A549 (cell line): ENCODE data around the gene SCNN1A.

Experiments used
- CHD2 ChIP-seq: fragments of 150-350 bp; IDR thresholded peaks from 2 replicates; pipeline ENCODE4 v1.6.1; 2014; ENCODE audit warnings: low read length; ENCODE audit not compliant: partially characterized antibody
- EP300 ChIP-seq, 2 experiments: fragments of >200 bp; sonication (Bioruptor Twin); formaldehyde crosslinking; IDR thresholded peaks; 2 replicates in 1 of 2; 3 replicates in 1 of 2; pipeline ENCODE4 v1.6.1; 2016 to 2017
- TP53 ChIP-seq: fragments of 250-450 bp; sonication (Bioruptor Pico); IDR thresholded peaks from 2 replicates; pipeline ENCODE4 v1.5.0; 2021; ENCODE audit warnings: mild to moderate bottlenecking, moderate library complexity
- TF ChIP-seq, protein P1 (sequence below): fragments of >200 bp; sonication (Bioruptor Twin); formaldehyde crosslinking; IDR thresholded peaks from 3 replicates; pipeline ENCODE4 v1.5.1; 2016

DNA sequence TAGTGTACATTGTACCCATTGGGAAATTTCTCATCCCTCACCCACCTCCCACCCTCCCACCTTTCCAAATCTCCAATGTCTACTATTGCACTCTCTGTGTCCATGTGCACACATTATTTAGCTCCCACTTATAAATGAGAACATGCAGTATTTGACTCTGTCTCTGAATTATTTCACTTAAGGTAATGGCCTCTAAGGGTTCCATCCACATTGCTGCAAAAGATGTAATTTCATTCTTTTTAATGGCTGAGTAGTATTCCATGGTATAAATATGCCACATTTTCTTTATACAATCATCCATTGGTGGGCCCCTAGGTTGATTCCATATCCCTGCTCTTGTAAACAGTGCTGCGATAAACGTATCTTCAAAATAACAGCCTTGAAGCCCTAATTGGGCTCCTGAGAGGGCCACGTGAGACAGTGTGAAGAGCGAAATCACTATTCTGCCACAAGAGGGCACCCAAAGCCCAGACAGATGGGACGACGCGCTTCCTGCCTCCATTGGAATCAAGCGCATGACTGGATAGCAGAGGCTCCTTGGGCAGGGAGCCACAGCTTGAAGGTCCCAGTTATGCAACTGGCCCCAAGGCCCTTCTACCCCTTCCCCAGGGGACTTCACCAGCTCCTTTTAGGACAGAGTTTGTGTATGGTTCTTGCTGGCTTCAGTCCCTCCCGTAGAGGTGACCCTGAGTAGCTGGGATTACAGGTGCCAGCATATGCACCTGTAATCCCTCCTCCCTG, 48.1 kb upstream of the SCNN1A start:
- TF ChIP-seq CHD2 = no peak
- TF ChIP-seq TP53 = no peak
- no peak for TF ChIP-seq EP300 (IDR thresholded peaks at IDR 0.05)
- TF ChIP-seq, protein P1, sequence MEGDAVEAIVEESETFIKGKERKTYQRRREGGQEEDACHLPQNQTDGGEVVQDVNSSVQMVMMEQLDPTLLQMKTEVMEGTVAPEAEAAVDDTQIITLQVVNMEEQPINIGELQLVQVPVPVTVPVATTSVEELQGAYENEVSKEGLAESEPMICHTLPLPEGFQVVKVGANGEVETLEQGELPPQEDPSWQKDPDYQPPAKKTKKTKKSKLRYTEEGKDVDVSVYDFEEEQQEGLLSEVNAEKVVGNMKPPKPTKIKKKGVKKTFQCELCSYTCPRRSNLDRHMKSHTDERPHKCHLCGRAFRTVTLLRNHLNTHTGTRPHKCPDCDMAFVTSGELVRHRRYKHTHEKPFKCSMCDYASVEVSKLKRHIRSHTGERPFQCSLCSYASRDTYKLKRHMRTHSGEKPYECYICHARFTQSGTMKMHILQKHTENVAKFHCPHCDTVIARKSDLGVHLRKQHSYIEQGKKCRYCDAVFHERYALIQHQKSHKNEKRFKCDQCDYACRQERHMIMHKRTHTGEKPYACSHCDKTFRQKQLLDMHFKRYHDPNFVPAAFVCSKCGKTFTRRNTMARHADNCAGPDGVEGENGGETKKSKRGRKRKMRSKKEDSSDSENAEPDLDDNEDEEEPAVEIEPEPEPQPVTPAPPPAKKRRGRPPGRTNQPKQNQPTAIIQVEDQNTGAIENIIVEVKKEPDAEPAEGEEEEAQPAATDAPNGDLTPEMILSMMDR = peak; percentile 95
